H9 (cell line): Measurements from ENCODE around the gene TACC2. TPM values are rescaled to one million over a fixed set of nuclear protein-coding genes. Genes with fewer than 3 reads are reported as not detected.

Experiments
- DNase-seq: peaks from one replicate; pipeline ENCODE4 v3.0.0-alpha.2; 2017
- H2AFZ ChIP-seq: one replicate; pipeline ENCODE4 v1.6.1; 2013; ENCODE audit warnings: mild to moderate bottlenecking, low read length, control low read depth, moderate library complexity
- H2AK5ac ChIP-seq: 2 replicates; pipeline ENCODE4 v1.6.1; 2013; ENCODE audit warnings: low read length, control low read depth, mixed read lengths; ENCODE audit not compliant: insufficient read length
- H2BK120ac ChIP-seq: one replicate; pipeline ENCODE4 v1.6.1; 2013; ENCODE audit warnings: low read depth, mild to moderate bottlenecking, low read length, control low read depth, inconsistent platforms; ENCODE audit not compliant: poor library complexity, severe bottlenecking
- H2BK12ac ChIP-seq: 2 replicates; pipeline ENCODE4 v1.6.1; 2013; ENCODE audit warnings: low read length, control low read depth, mixed read lengths, low read depth; ENCODE audit not compliant: insufficient read length
- H2BK15ac ChIP-seq: 2 replicates; pipeline ENCODE4 v1.6.1; 2013; ENCODE audit warnings: low read depth, low read length, control low read depth
- H2BK20ac ChIP-seq: one replicate; pipeline ENCODE4 v1.6.1; 2013; ENCODE audit warnings: low read depth, mild to moderate bottlenecking, low read length, control low read depth, inconsistent platforms; ENCODE audit not compliant: poor library complexity, severe bottlenecking
- H2BK5ac ChIP-seq: 2 replicates; pipeline ENCODE4 v1.6.1; 2013; ENCODE audit warnings: low read length, control low read depth, mixed read lengths; ENCODE audit not compliant: insufficient read length
- H3K14ac ChIP-seq: 2 replicates; pipeline ENCODE4 v1.6.1; 2013; ENCODE audit warnings: low read length, control low read depth; ENCODE audit not compliant: insufficient read depth
- H3K18ac ChIP-seq: 2 replicates; pipeline ENCODE4 v1.6.1; 2013; ENCODE audit warnings: low read depth, mild to moderate bottlenecking, mixed read lengths, low read length, control low read depth; ENCODE audit not compliant: insufficient read length
- H3K23ac ChIP-seq: 2 replicates; pipeline ENCODE4 v1.6.1; 2013; ENCODE audit warnings: low read length, control low read depth, mixed read lengths, low read depth; ENCODE audit not compliant: insufficient read length
- H3K23me2 ChIP-seq: 2 replicates; pipeline ENCODE4 v1.6.1; 2013; ENCODE audit warnings: low read depth, mild to moderate bottlenecking, mixed read lengths, low read length, control low read depth; ENCODE audit not compliant: insufficient read length, poor library complexity, severe bottlenecking
- H3K27ac ChIP-seq: 2 replicates; pipeline ENCODE4 v1.5.1; 2013; ENCODE audit warnings: low read length, control low read depth, mixed read lengths, low read depth; ENCODE audit not compliant: insufficient read length
- H3K27me3 ChIP-seq: 2 replicates; pipeline ENCODE4 v1.6.1; 2013; ENCODE audit warnings: low read length, control low read depth, inconsistent platforms; ENCODE audit not compliant: insufficient read depth
- H3K4ac ChIP-seq: 2 replicates; pipeline ENCODE4 v1.6.1; 2013; ENCODE audit warnings: low read depth, mild to moderate bottlenecking, control low read depth, inconsistent platforms, low read length, moderate library complexity
- H3K4me1 ChIP-seq: 2 replicates; pipeline ENCODE4 v1.6.1; 2013; ENCODE audit warnings: low read length, control low read depth, inconsistent platforms; ENCODE audit not compliant: insufficient read depth
- H3K4me2 ChIP-seq: 2 replicates; pipeline ENCODE4 v1.6.1; 2013; ENCODE audit warnings: low read length, control low read depth, mixed read lengths; ENCODE audit not compliant: insufficient read length, insufficient read depth
- H3K56ac ChIP-seq: 2 replicates; pipeline ENCODE4 v1.6.1; 2013; ENCODE audit warnings: low read depth, mild to moderate bottlenecking, mixed read lengths, low read length, control low read depth; ENCODE audit not compliant: insufficient read length
- H3K79me1 ChIP-seq: 2 replicates; pipeline ENCODE4 v1.6.1; 2013; ENCODE audit warnings: low read depth, mild to moderate bottlenecking, moderate library complexity, low read length, control low read depth, inconsistent platforms; ENCODE audit not compliant: insufficient read depth, poor library complexity, severe bottlenecking
- H3K79me2 ChIP-seq: 2 replicates; pipeline ENCODE4 v1.6.1; 2013; ENCODE audit warnings: low read length, control low read depth, inconsistent platforms; ENCODE audit not compliant: insufficient read depth
- H3K9ac ChIP-seq: 2 replicates; pipeline ENCODE4 v1.6.1; 2013; ENCODE audit warnings: low read length, control low read depth, mixed read lengths; ENCODE audit not compliant: insufficient read length; ENCODE audit errors: extremely low read depth
- H3K9me3 ChIP-seq: one replicate; pipeline ENCODE4 v1.6.1; 2013; ENCODE audit warnings: low read depth, low read length, inconsistent platforms; ENCODE audit not compliant: control insufficient read depth
- H3T11ph ChIP-seq: one replicate; pipeline ENCODE4 v1.6.1; 2013; ENCODE audit warnings: mild to moderate bottlenecking, low read length, control low read depth, inconsistent platforms
- H4K20me1 ChIP-seq: one replicate; pipeline ENCODE4 v1.6.1; 2013; ENCODE audit not compliant: control insufficient read depth, insufficient read length, insufficient read depth
- H4K5ac ChIP-seq: 2 replicates; pipeline ENCODE4 v1.6.1; 2013; ENCODE audit warnings: low read depth, mild to moderate bottlenecking, mixed read lengths, low read length, control low read depth; ENCODE audit not compliant: insufficient read length
- H4K8ac ChIP-seq: replicated peaks from 2 replicates; pipeline ENCODE4 v1.6.1; 2013; ENCODE audit warnings: low read length, control low read depth, mixed read lengths, low read depth; ENCODE audit not compliant: insufficient read length
- H4K91ac ChIP-seq: 2 replicates; pipeline ENCODE4 v1.6.1; 2013; ENCODE audit warnings: low read depth, mild to moderate bottlenecking, moderate library complexity, mixed read lengths, low read length, control low read depth; ENCODE audit not compliant: insufficient read length
- H3K27ac Mint-ChIP-seq, 3 experiments: 2 replicates in 2 of 3; 3 replicates in 1 of 3; pipeline ENCODE4 v1.8.0; 2020 to 2021; ENCODE audit warnings: mixed read lengths in 3 of 3, mild to moderate bottlenecking in 1 of 3, moderate library complexity in 1 of 3
- H3K27me3 Mint-ChIP-seq: 2 replicates; pipeline ENCODE4 v1.8.0; 2021; ENCODE audit warnings: low read depth, mild to moderate bottlenecking, moderate library complexity, mixed read lengths
- H3K36me3 Mint-ChIP-seq, 3 experiments: 2 replicates in 2 of 3; 3 replicates in 1 of 3; pipeline ENCODE4 v1.8.0; 2020 to 2021; ENCODE audit warnings: low read depth in 3 of 3, mixed read lengths in 3 of 3; ENCODE audit not compliant: insufficient read depth in 1 of 3
- H3K4me1 Mint-ChIP-seq, 2 experiments: 2 replicates each; pipeline ENCODE4 v1.8.0; 2020; ENCODE audit warnings: mixed read lengths in 2 of 2
- H3K4me3 Mint-ChIP-seq, 2 experiments: 2 replicates in 1 of 2; 3 replicates in 1 of 2; pipeline ENCODE4 v1.8.0; 2020 to 2021; ENCODE audit warnings: mild to moderate bottlenecking in 2 of 2, mixed read lengths in 2 of 2, moderate library complexity in 1 of 2
- H3K9me3 Mint-ChIP-seq, 2 experiments: 2 replicates in 1 of 2; 3 replicates in 1 of 2; pipeline ENCODE4 v1.8.0; 2020; ENCODE audit warnings: mild to moderate bottlenecking in 2 of 2, mixed read lengths in 2 of 2, moderate library complexity in 1 of 2
- CTCF ChIP-seq: fragments of 200-600 bp; sonication (generic); conservative IDR thresholded peaks from 3 replicates; pipeline ENCODE4 v1.8.0; 2021; ENCODE audit warnings: antibody characterized with exemption, mild to moderate bottlenecking
- WGBS: extraction: QIAGEN DNeasy Blood & Tissue Kit; methylation state at CpG from one replicate; pipeline ENCODE4 v1.1.7; 2013; ENCODE audit warnings: missing lambda C conversion rate, low lambda C conversion rate, mixed read lengths; ENCODE audit not compliant: insufficient read length; ENCODE audit errors: extremely low coverage; 5-methylcytosine and 5-hydroxymethylcytosine counted together
- total RNA-seq: library from RNA; stranded (reverse); gene quantifications from 2 replicates; pipeline ENCODE4 v1.2.1, GENCODE V29; 2021

TACC2 gene
- total RNA-seq, 1 experiment from 2014 or later = 58.1 TPM

GRCh38 chr10:122083478-122084025 lies 94.6 kb downstream of the TACC2 start:
- Mint-ChIP-seq H3K9me3 (no peaks in the 10 kb centered on the region), H3K4me3 (peak overlapping the region in 1 of 2 experiments; percentile 25; a peak in 1 of 5 replicates), H3K4me1 (peaks cover 4 to 6% of the 10 kb centered on the region in 2 experiments; a peak in 3 of 4 replicates), H3K27me3 (peaks cover 1% of the 10 kb centered on the region; the same call in 1 of the 2 replicates), H3K27ac (no peak overlapping the region; a peak in 1 of 7 replicates), H3K36me3 (no peaks in the 10 kb centered on the region; a peak in 2 of 7 replicates)
- H3K4me2 ChIP-seq = no peak overlapping the region
- no peak overlapping the region for H2BK120ac ChIP-seq
- no peak overlapping the region for H4K8ac ChIP-seq
- H3T11ph ChIP-seq = no peak overlapping the region
- no peaks in the 10 kb centered on the region for H3K23me2 ChIP-seq
- H3K27ac ChIP-seq = no peak overlapping the region
- no peaks in the 10 kb centered on the region for H3K9me3 ChIP-seq
- no peak overlapping the region for H3K18ac ChIP-seq
- H3K56ac ChIP-seq = no peak overlapping the region
- peak overlapping the region; percentile 26 for H3K14ac ChIP-seq
- H3K79me2 ChIP-seq = no peaks in the 10 kb centered on the region
- no peak overlapping the region for H3K23ac ChIP-seq
- WGBS = no CpG with 5 or more reads among the region's 9 CpGs
- H3K79me1 ChIP-seq = no peaks in the 10 kb centered on the region
- no peak overlapping the region for H2BK20ac ChIP-seq
- no peak for DNase-seq
- no peaks in the 10 kb centered on the region for H3K4me1 ChIP-seq
- no peak overlapping the region for H3K4ac ChIP-seq
- H3K9ac ChIP-seq = no peak overlapping the region
- no peaks in the 10 kb centered on the region for H3K27me3 ChIP-seq
- no peak overlapping the region for H4K5ac ChIP-seq
- no peak overlapping the region for H2BK5ac ChIP-seq
- H2AK5ac ChIP-seq = no peak overlapping the region
- H2BK15ac ChIP-seq = no peak overlapping the region
- no peak overlapping the region for H2BK12ac ChIP-seq
- H2AFZ ChIP-seq = no peak overlapping the region
- no peaks in the 10 kb centered on the region for H4K20me1 ChIP-seq
- no peak for TF ChIP-seq CTCF
- no peak overlapping the region for H4K91ac ChIP-seq
